GM13977 (cell line): ENCODE data around the gene TRIO.

ENCODE experiments used
- DNase-seq: peaks from one replicate; pipeline ENCODE4 v3.0.0; 2012; ENCODE audit warnings: low spot score
- in situ Hi-C: fragments of 300-500 bp; cut with MboI; formaldehyde crosslinking; loops from one replicate; pipeline ENCODE4 v1.12.0; 2022; ENCODE audit warnings: low sequenced_read_pairs, low pct_unique_long_range_greater_than_20kb, mixed read lengths, inconsistent platforms; ENCODE audit not compliant: unreplicated experiment
- TF ChIP-seq, protein P1 (sequence below): IDR thresholded peaks from 2 replicates; pipeline ENCODE4 v1.5.1; 2012; ENCODE audit warnings: mild to moderate bottlenecking, control low read depth; ENCODE audit not compliant: insufficient read depth; ENCODE audit errors: extremely low read depth, missing control alignments

Gene TRIO

DNA sequence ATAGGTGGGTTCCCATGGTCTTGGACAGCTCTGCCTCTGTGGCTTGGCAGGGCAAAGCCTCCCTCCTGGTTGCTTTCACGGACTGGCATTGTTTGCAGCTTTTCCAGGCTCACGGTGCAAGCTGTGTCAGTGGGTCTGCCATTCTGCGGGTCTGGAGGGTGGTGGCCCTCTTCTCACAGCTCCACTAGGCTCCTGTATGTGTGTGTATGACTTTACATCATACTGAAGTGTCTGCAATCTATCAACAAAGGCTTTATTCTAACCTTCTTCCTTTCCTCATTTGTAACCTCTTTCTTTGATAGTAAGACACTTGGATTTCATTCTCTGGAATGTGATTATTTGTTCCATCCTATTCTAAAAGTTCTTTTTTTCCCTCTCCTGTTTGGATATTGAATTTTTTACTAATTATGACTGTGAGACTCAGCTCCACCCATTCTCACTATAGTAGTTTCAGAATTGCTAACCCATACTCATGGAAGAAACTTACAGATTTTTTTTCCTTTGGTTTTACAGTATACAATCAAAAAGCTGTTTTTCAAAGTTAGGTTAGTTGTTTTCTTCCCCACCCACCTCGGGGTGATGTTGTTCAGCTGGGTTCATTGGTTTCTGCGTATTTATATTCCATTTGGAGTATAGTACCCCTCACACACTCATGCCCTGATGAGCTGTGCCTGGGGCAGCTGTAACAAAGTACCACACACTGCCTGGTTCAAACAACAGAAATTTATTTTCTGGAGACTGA lies 293.8 kb downstream of the TRIO start:
- in situ Hi-C loops, result no loop called here
- no peak for DNase-seq
- TF ChIP-seq, protein P1, sequence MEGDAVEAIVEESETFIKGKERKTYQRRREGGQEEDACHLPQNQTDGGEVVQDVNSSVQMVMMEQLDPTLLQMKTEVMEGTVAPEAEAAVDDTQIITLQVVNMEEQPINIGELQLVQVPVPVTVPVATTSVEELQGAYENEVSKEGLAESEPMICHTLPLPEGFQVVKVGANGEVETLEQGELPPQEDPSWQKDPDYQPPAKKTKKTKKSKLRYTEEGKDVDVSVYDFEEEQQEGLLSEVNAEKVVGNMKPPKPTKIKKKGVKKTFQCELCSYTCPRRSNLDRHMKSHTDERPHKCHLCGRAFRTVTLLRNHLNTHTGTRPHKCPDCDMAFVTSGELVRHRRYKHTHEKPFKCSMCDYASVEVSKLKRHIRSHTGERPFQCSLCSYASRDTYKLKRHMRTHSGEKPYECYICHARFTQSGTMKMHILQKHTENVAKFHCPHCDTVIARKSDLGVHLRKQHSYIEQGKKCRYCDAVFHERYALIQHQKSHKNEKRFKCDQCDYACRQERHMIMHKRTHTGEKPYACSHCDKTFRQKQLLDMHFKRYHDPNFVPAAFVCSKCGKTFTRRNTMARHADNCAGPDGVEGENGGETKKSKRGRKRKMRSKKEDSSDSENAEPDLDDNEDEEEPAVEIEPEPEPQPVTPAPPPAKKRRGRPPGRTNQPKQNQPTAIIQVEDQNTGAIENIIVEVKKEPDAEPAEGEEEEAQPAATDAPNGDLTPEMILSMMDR, result no peak

DNA sequence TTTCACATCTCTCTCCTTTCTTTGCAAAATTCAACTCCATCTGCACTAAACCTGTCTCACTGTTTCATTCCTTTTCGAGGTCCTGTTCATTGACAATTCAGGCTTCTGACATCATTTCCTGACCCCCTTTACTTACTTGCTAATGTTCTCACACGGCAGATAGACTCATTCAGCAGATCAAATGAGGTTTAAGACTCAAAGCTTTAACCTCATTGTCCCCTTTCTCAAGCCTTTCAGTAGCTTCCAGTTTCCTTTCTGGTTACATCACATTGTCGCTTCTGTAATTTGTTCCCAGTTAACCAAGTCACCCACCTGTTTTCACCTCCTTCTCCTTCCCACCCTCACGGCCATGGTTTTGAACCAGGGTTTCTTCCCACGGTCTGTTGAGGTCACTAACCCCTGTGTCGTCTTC lies 295.1 kb downstream of the TRIO start:
- in situ Hi-C loops, result no loop called here
- DNase-seq, result peak; percentile 81
- TF ChIP-seq, protein P1, result no peak

DNA sequence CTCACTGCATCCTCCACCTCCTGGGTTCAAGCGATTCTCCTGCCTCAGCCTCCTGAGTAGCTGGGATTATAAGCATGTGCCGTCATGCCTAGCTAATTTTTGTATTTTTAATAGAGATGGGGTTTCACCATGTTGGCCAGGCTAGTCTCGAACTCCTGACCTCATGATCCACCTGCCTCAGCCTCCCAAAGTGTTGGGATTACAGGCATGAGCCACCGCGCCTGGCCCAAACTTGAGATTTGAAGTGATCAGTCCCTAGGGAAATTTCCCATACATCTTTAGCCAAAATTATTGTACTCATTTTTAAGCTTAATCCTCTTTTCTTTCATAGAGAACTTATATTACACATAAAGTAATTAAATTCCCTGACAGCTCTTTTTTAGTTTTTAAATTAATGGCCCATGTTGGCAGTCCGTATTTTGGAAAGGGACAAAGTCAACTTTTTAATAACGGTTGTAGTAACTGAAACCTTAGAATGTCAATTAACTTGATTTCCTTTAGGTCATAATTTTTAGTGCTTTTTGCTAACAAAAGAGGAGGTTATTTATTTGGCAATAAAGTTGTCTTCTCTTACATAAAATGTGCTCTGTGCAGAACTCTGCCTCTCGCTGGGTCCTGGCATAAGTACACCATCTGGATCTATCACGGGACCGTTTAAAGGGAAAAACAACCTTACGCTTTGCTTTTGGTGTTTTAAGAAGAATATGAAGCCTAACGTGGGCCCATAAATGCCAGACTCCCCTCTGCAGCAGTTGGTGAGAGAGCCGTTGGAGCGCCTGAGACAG lies 296.1 kb downstream of the TRIO start:
- DNase-seq, result no peak
- TF ChIP-seq, protein P1, result no peak
- in situ Hi-C loops, result no loop called here

DNA sequence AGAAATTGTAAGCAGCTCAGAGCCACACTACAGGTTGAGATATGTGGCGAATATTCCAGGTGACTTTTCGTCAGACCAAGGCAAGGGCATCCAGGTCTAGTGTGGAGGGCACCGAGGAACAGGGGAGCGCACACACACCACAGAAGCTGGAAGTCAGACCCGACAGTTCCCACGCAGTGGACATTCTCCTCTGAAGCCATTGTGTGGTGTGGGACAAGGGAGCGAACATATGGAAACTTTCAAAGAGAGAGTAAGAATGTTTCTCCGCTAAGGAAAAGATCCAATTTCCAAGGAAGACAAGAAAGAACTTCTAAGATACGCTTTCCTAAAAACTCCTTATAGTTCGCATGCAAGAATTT lies 297.1 kb downstream of the TRIO start:
- DNase-seq, result no peak
- TF ChIP-seq, protein P1, result no peak
- in situ Hi-C loops, result no loop called here

DNA sequence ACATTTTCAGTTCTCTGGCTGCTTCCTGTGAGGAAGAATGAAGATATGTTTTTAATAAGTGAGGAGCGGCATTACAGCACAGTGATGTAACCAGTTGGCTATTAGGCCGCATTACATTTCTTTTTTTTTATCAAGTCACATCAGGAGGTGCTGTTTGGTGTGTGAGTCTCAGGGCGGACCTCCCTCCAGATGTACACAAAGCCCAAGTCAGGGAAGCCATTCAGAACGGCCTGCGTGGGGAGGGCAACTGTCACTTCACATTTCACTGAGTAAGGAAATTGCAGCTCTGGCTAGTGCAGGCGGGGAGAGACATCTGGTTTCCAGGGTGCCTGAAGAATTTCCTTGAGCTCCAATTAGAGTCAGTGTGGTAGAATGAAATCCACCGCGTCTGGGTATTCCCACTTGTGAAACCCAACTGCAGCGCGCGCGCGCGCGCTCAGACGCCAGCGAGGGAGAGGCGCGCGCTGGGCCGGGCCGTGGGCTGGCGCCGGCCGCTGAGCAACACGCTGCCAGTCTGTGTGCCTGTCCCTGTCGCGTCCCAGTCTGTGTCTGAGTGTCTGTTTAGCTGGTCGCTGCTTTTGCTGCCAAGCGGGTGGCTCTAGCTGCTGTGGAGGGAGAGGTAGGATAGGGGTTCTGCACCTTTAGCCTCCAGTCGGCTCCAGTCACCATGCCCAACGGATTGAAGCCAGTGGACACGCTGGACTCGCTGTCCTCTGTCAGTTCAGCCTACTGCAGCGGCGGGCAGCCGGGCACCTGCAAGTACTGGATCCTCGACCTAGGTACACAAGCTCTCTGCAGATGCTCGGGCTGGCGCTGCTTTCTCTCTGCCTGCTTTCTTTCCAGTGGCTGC lies 297.7 kb downstream of the TRIO start:
- no peak for DNase-seq
- TF ChIP-seq, protein P1, result no peak
- in situ Hi-C loops, result no loop called here

DNA sequence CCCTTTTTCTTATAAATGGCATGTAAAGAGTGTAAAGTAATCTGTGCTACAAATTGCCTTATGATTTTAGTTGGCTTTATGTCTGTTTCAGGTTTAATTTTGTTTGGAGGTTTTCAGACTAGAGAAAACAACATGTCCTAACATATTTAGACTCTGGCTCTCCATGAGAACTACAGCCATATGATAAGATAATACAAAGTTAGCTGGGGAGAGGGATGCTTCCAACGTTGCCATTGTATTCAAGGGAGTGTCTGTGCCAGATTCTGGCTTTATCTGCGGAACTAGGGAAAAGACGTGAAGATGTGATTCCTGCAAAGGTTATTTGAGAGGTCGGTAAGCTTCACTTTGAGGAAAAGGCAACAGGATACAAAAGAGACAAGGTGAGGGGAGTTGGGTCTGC lies 298.5 kb downstream of the TRIO start:
- in situ Hi-C loops, result no loop called here
- TF ChIP-seq, protein P1, result no peak
- DNase-seq, result no peak
